Measurements from ENCODE around the gene GOLIM4.

GOLIM4 gene

GRCh38 chr3:168117853-168118313 lies 22.2 kb upstream of the GOLIM4 start:
- peaks cover 9% of the 10 kb centered on the region for H3K4me1 ChIP-seq (ENCODE audit: low read length)
- H3K79me2 ChIP-seq (ENCODE audit: low read length): no peaks in the 10 kb centered on the region
- no peak overlapping the region for H3K9ac ChIP-seq (ENCODE audit: low read length)
- no peak overlapping the region for H3K4me3 ChIP-seq (ENCODE audit: low read length)
- no peaks in the 10 kb centered on the region for H3K9me3 ChIP-seq (ENCODE audit: insufficient read depth, low read length)
- no peak overlapping the region for H3K27ac ChIP-seq (ENCODE audit: low read length)
- H3K36me3 ChIP-seq (replicated peaks; ENCODE audit: low read depth, low read length): no peaks in the 10 kb centered on the region
- H2AFZ ChIP-seq (ENCODE audit: low read depth, low read length): peak overlapping the region; percentile 86
- H3K4me2 ChIP-seq (ENCODE audit: low read length): no peak overlapping the region
- H4K20me1 ChIP-seq (ENCODE audit: insufficient read depth, low read length): no peaks in the 10 kb centered on the region
- H3K27me3 ChIP-seq (ENCODE audit: low read depth, low read length): no peaks in the 10 kb centered on the region
- TF ChIP-seq EZH2phosphoT487 (IDR thresholded peaks at IDR 0.05; ENCODE audit: low read depth) (no peak), CTCF (IDR thresholded peaks at IDR 0.05; ENCODE audit: low read depth, low read length) (no peak)

- Histone ChIP-seq H3K4me2 (ENCODE audit: low read length) (no peak overlapping the region), H3K9me3 (ENCODE audit: insufficient read depth, low read length) (no peaks in the 10 kb centered on the region)
Observed at GRCh38 chr3:168117059-168117458, 21.3 kb upstream of the GOLIM4 start.

GRCh38 chr3:168116279-168116678 lies 20.6 kb upstream of the GOLIM4 start:
- no peaks in the 10 kb centered on the region for H3K79me2 ChIP-seq (ENCODE audit: low read length)
- TF ChIP-seq CTCF (IDR thresholded peaks at IDR 0.05; ENCODE audit: low read depth, low read length) (no peak), EZH2phosphoT487 (IDR thresholded peaks at IDR 0.05; ENCODE audit: low read depth) (no peak)
- no peaks in the 10 kb centered on the region for H3K9me3 ChIP-seq (ENCODE audit: insufficient read depth, low read length)
- H3K4me3 ChIP-seq (ENCODE audit: low read length): no peak overlapping the region
- H3K27me3 ChIP-seq (ENCODE audit: low read depth, low read length): no peaks in the 10 kb centered on the region
- H3K27ac ChIP-seq (ENCODE audit: low read length): no peak overlapping the region
- H3K9ac ChIP-seq (ENCODE audit: low read length): no peak overlapping the region
- H3K36me3 ChIP-seq (replicated peaks; ENCODE audit: low read depth, low read length): no peaks in the 10 kb centered on the region
- no peaks in the 10 kb centered on the region for H4K20me1 ChIP-seq (ENCODE audit: insufficient read depth, low read length)
- peaks cover 5% of the 10 kb centered on the region for H3K4me1 ChIP-seq (ENCODE audit: low read length)
- H3K4me2 ChIP-seq (ENCODE audit: low read length): no peak overlapping the region
- H2AFZ ChIP-seq (ENCODE audit: low read depth, low read length): no peak overlapping the region

More at GRCh38 chr3:168117059-168117458, 21.3 kb upstream of the GOLIM4 start:
- Histone ChIP-seq H4K20me1 (ENCODE audit: insufficient read depth, low read length) (no peaks in the 10 kb centered on the region), H3K4me1 (ENCODE audit: low read length) (peaks cover 9% of the 10 kb centered on the region), H2AFZ (ENCODE audit: low read depth, low read length) (no peak overlapping the region), H3K27ac (ENCODE audit: low read length) (no peak overlapping the region), H3K9ac (ENCODE audit: low read length) (no peak overlapping the region), H3K27me3 (ENCODE audit: low read depth, low read length) (no peaks in the 10 kb centered on the region), H3K4me3 (ENCODE audit: low read length) (no peak overlapping the region), H3K36me3 (replicated peaks; ENCODE audit: low read depth, low read length) (no peaks in the 10 kb centered on the region), H3K79me2 (ENCODE audit: low read length) (no peaks in the 10 kb centered on the region)
- no peak for TF ChIP-seq EZH2phosphoT487 (IDR thresholded peaks at IDR 0.05; ENCODE audit: low read depth)
- no peak for TF ChIP-seq CTCF (IDR thresholded peaks at IDR 0.05; ENCODE audit: low read depth, low read length)

GRCh38 chr3:168113848-168114247 lies 18.1 kb upstream of the GOLIM4 start:
- H3K9ac ChIP-seq (ENCODE audit: low read length): no peak overlapping the region
- TF ChIP-seq CTCF (IDR thresholded peaks at IDR 0.05; ENCODE audit: low read depth, low read length): no peak
- TF ChIP-seq EZH2phosphoT487 (IDR thresholded peaks at IDR 0.05; ENCODE audit: low read depth): no peak
- no peaks in the 10 kb centered on the region for H3K4me1 ChIP-seq (ENCODE audit: low read length)

More at GRCh38 chr3:168113848-168114247, 18.1 kb upstream of the GOLIM4 start:
- Histone ChIP-seq H4K20me1 (ENCODE audit: insufficient read depth, low read length) (no peaks in the 10 kb centered on the region), H3K9me3 (ENCODE audit: insufficient read depth, low read length) (no peaks in the 10 kb centered on the region), H3K4me3 (ENCODE audit: low read length) (no peak overlapping the region), H3K79me2 (ENCODE audit: low read length) (no peaks in the 10 kb centered on the region), H3K27ac (ENCODE audit: low read length) (no peak overlapping the region), H3K4me2 (ENCODE audit: low read length) (no peak overlapping the region), H2AFZ (ENCODE audit: low read depth, low read length) (no peak overlapping the region), H3K27me3 (ENCODE audit: low read depth, low read length) (no peaks in the 10 kb centered on the region), H3K36me3 (replicated peaks; ENCODE audit: low read depth, low read length) (no peaks in the 10 kb centered on the region)
